PC-9 (cell line): ENCODE results near the gene MBOAT2. TPM values are rescaled to one million over a fixed set of nuclear protein-coding genes. Genes with fewer than 3 reads are reported as not detected.
"Not testable (repeated sequence)": the region's sequence is repeated elsewhere in the genome, so short reads cannot be mapped to it uniquely, and the experiment has no call there.

Source experiments
- BruUV-seq: library from RNA; stranded (reverse); fragments of 400-500 nt; replicated peaks from 2 replicates; lab custom pipeline; 2021; lab: Mats Ljungman, UMichigan
- CTCF ChIA-PET: fragments of 300-600 bp; sonication (Branson Sonifier 250); formaldehyde crosslinking; loops from one replicate; lab custom pipeline; 2022; ENCODE audit warnings: antibody characterized with exemption; lab: Charles Lee
- POLR2A ChIA-PET: fragments of 300-600 bp; sonication (Branson Sonifier 250); formaldehyde crosslinking; loops from one replicate; lab custom pipeline; 2022; ENCODE audit warnings: antibody characterized with exemption; ENCODE audit not compliant: unreplicated experiment; lab: Charles Lee
- DNase-seq, 2 experiments: peaks; one replicate each; pipeline versions ENCODE4 v3.0.0 to v3.0.0-alpha.2; 2015 to 2022; ENCODE audit warnings: mixed read lengths in 1 of 2
- H2AFZ ChIP-seq: fragments of 200-600 bp; sonication (generic); 2 replicates; pipeline ENCODE4 v1.8.1; 2017; ENCODE audit warnings: antibody characterized with exemption
- H3F3A ChIP-seq: fragments of 200-600 bp; sonication (generic); 2 replicates; pipeline ENCODE4 v1.8.1; 2017; ENCODE audit warnings: antibody characterized with exemption, mild to moderate bottlenecking, low read depth; ENCODE audit not compliant: insufficient read depth
- H3K27ac ChIP-seq: fragments of 200-600 bp; sonication (generic); 2 replicates; pipeline ENCODE4 v1.6.1; 2016; ENCODE audit warnings: mixed run types
- H3K27me3 ChIP-seq: fragments of 200-600 bp; sonication (generic); 2 replicates; pipeline ENCODE4 v1.6.1; 2016; ENCODE audit warnings: low read depth, mixed run types; ENCODE audit not compliant: insufficient read depth
- H3K36me3 ChIP-seq: fragments of 200-600 bp; sonication (generic); 2 replicates; pipeline ENCODE4 v1.6.1; 2016; ENCODE audit warnings: low read depth, mixed run types
- H3K4me1 ChIP-seq: fragments of 200-600 bp; sonication (generic); replicated peaks from 2 replicates; pipeline ENCODE4 v1.6.1; 2016; ENCODE audit warnings: mixed run types; ENCODE audit not compliant: insufficient read depth
- H3K4me2 ChIP-seq: fragments of 200-600 bp; sonication (generic); 2 replicates; pipeline ENCODE4 v1.6.1; 2017; ENCODE audit warnings: mixed run types
- H3K4me3 ChIP-seq: fragments of 200-600 bp; sonication (generic); 2 replicates; pipeline ENCODE4 v1.6.1; 2016; ENCODE audit warnings: mixed run types
- H3K79me2 ChIP-seq: fragments of 200-600 bp; sonication (generic); 2 replicates; pipeline ENCODE4 v1.6.1; 2017; ENCODE audit warnings: low read depth, mixed run types
- H3K9me2 ChIP-seq: fragments of 200-600 bp; sonication (generic); 2 replicates; pipeline ENCODE4 v1.8.1; 2017; ENCODE audit warnings: mild to moderate bottlenecking; ENCODE audit not compliant: insufficient read depth
- H3K9me3 ChIP-seq: fragments of 200-600 bp; sonication (generic); 2 replicates; pipeline ENCODE4 v1.8.1; 2016; ENCODE audit warnings: low read depth; ENCODE audit not compliant: insufficient read depth
- H4K20me1 ChIP-seq: fragments of 200-600 bp; sonication (generic); 2 replicates; pipeline ENCODE4 v1.8.1; 2017; ENCODE audit not compliant: insufficient read depth
- EZH2 ChIP-seq: fragments of 200-600 bp; sonication (generic); IDR thresholded peaks from 2 replicates; pipeline ENCODE4 v1.8.0; 2017; ENCODE audit warnings: antibody characterized with exemption, low read depth
- intact Hi-C: fragments of 100-400 bp; cut with micrococcal nuclease; formaldehyde crosslinking; loops from one replicate; pipeline ENCODE4 v1.10.0; 2022; ENCODE audit not compliant: unreplicated experiment
- total RNA-seq: library from RNA; stranded (reverse); gene quantifications from 2 replicates; pipeline ENCODE4 v1.2.3, GENCODE V29; 2021
- TF ChIP-seq, protein P1 (sequence below): fragments of 200-600 bp; sonication (generic); conservative IDR thresholded peaks from 2 replicates; pipeline ENCODE4 v1.6.1; 2017; ENCODE audit warnings: mixed run types, antibody characterized with exemption, mild to moderate bottlenecking, moderate library complexity

MBOAT2 gene
- total RNA-seq, 1 experiment from 2014 or later = 57.7 TPM

DNA sequence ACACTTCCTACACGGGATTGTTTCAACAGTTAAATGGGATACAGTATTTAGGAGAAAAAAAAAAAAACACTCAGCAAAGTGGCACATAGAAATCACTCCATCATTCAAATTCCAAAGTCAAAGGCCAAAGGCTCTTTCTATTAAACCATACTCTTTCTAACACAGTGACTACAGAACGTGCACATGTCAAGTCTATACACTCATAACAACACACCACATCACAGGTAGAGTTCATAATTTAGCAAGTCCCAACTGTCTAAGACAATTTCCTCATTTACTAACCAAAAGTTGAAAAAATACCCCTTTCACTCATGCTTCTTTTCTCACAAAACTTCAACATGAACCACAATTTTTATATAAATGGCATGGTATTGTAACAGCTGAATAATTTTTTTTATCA, 70.8 kb downstream of the MBOAT2 start:
- no peaks in the 10 kb centered on the region for H3K9me3 ChIP-seq
- peaks cover 7% of the 10 kb centered on the region; the same call in 1 of the 2 replicates for H3K36me3 ChIP-seq
- intact Hi-C loops = no loop called here
- no peaks in the 10 kb centered on the region for H3K9me2 ChIP-seq
- no peak overlapping the region for H3K4me3 ChIP-seq
- no peaks in the 10 kb centered on the region for H3F3A ChIP-seq
- no TSS peak for BruUV-seq
- H3K27ac ChIP-seq = no peak overlapping the region
- no peak for DNase-seq
- ChIA-PET CTCF (interaction anchor here (0.6 kb wide), 1 partner anchor 13 kb away, joined by 3 read pairs; no protein-coding TSS in a partner anchor), POLR2A (no interaction called here)
- no peaks in the 10 kb centered on the region for H4K20me1 ChIP-seq
- no peaks in the 10 kb centered on the region for H3K4me1 ChIP-seq
- no peaks in the 10 kb centered on the region; the same call in 1 of the 2 replicates for H3K79me2 ChIP-seq
- no peak overlapping the region for H2AFZ ChIP-seq
- H3K27me3 ChIP-seq = no peaks in the 10 kb centered on the region
- no peak overlapping the region for H3K4me2 ChIP-seq
- TF ChIP-seq, protein P1, sequence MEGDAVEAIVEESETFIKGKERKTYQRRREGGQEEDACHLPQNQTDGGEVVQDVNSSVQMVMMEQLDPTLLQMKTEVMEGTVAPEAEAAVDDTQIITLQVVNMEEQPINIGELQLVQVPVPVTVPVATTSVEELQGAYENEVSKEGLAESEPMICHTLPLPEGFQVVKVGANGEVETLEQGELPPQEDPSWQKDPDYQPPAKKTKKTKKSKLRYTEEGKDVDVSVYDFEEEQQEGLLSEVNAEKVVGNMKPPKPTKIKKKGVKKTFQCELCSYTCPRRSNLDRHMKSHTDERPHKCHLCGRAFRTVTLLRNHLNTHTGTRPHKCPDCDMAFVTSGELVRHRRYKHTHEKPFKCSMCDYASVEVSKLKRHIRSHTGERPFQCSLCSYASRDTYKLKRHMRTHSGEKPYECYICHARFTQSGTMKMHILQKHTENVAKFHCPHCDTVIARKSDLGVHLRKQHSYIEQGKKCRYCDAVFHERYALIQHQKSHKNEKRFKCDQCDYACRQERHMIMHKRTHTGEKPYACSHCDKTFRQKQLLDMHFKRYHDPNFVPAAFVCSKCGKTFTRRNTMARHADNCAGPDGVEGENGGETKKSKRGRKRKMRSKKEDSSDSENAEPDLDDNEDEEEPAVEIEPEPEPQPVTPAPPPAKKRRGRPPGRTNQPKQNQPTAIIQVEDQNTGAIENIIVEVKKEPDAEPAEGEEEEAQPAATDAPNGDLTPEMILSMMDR = no peak
- TF ChIP-seq EZH2 = no peak

DNA sequence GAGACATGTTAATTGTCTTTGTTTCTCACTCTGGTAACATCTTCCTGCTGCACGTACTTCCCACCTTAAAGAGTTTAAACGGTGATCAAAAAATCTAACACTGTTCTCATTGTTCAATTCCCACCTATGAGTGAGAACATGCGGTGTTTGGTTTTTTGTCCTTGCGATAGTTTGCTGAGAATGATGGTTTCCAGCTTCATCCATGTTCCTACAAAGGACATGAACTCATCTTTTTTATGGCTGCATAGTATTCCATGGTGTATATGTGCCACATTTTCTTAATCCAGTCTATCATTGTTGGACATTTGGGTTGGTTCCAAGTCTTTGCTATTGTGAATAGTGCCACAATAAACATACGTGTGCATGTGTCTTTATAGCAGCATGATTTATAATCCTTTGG, 73.3 kb downstream of the MBOAT2 start:
- H3K27ac ChIP-seq, H3K9me3 ChIP-seq, BruUV-seq, intact Hi-C loops, H4K20me1 ChIP-seq, H3K27me3 ChIP-seq, H3K36me3 ChIP-seq, DNase-seq, H3K4me1 ChIP-seq, H3K4me3 ChIP-seq, CTCF ChIA-PET, H3K9me2 ChIP-seq, H3K4me2 ChIP-seq, H3K79me2 ChIP-seq, POLR2A ChIA-PET, H3F3A ChIP-seq, H2AFZ ChIP-seq: not testable (repeated sequence)

DNA sequence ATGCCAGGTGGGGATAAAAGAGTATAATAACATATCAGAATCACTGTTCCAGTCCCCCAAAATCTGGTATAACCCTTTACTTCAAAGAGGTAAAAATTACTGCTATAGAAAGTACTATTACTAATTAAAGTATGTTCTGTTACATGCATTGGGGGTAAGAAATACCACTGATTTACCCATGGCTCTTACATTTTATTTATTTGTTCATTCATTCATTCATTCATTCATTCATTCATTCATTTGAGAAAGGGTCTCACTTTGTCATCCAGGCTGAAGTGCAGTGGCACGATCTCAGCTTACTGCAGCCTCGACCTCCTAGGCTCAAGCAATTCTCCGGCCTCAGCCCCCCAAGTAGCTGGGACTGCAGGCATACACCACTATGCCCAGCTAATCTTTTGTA, 74.4 kb downstream of the MBOAT2 start:
- intact Hi-C loops = no loop called here
- no peaks in the 10 kb centered on the region for H3K4me1 ChIP-seq
- H3K4me3 ChIP-seq = no peak overlapping the region
- no peaks in the 10 kb centered on the region; the same call in 1 of the 2 replicates for H3K79me2 ChIP-seq
- no peaks in the 10 kb centered on the region for H3K27me3 ChIP-seq
- POLR2A ChIA-PET = no interaction called here
- TF ChIP-seq EZH2 = no peak
- TF ChIP-seq, protein P1 = no peak
- DNase-seq = no peak
- BruUV-seq = no TSS peak
- no peaks in the 10 kb centered on the region for H4K20me1 ChIP-seq
- no peak overlapping the region for H3K4me2 ChIP-seq
- H3K9me3 ChIP-seq = no peaks in the 10 kb centered on the region
- H3K27ac ChIP-seq = no peak overlapping the region
- CTCF ChIA-PET = no interaction called here
- peaks cover 7% of the 10 kb centered on the region; the same call in 1 of the 2 replicates for H3K36me3 ChIP-seq
- H2AFZ ChIP-seq = no peak overlapping the region
- H3F3A ChIP-seq = no peaks in the 10 kb centered on the region
- H3K9me2 ChIP-seq = no peaks in the 10 kb centered on the region
